ENCODE data around the gene RAPGEF6. TPM values are rescaled to one million over a fixed set of nuclear protein-coding genes. Genes with fewer than 3 reads are reported as not detected.

Gene RAPGEF6
- total and polyA plus RNA-seq, 2 of the 4 experiments (the other 2 are of a cell fraction): 5.8 to 18.8 TPM

GRCh38 chr5:131406076-131406475 is 229.0 kb downstream of the RAPGEF6 start:
- CTCF ChIA-PET: no interaction called here
- no CpG with 5 or more reads among the region's 2 CpGs for WGBS, 2 experiments (ENCODE audit: extremely low coverage in 2 of 2, insufficient read length in 1 of 2)
- in situ Hi-C loops (cut with MboI; ENCODE audit: low sequenced_read_pairs): loop anchor here (25.0 kb wide), 3 partner anchors 519 to 1494 kb away; partner anchors contain the start of gene CHSY3

More at GRCh38 chr5:131406076-131406475, 229.0 kb downstream of the RAPGEF6 start:
- Histone ChIP-seq H3K18ac (ENCODE audit: low read depth, low read length) (no peak overlapping the region), H4K91ac (ENCODE audit: insufficient read depth, low read depth, low read length) (no peak overlapping the region), H2AK9ac (replicated peaks; ENCODE audit: low read depth, low read length, poor library complexity) (no peak overlapping the region), H3K4ac (ENCODE audit: low read depth, low read length) (no peak overlapping the region), H2AK5ac (ENCODE audit: low read depth, low read length) (no peak overlapping the region), H3K4me1 (ENCODE audit: control insufficient read depth, insufficient read depth, low read length) (peaks cover 2% of the 10 kb centered on the region; the same call in 1 of the 2 replicates), H4K20me1 (ENCODE audit: insufficient read depth, low read length) (no peaks in the 10 kb centered on the region), H3K27ac (ENCODE audit: insufficient read depth, low read length) (no peak overlapping the region), H3K56ac (ENCODE audit: extremely low read depth, insufficient read depth, low read length) (no peak overlapping the region), H3K14ac (replicated peaks; ENCODE audit: low read depth, low read length) (no peak overlapping the region), H3K4me2 (ENCODE audit: low read depth, low read length) (no peak overlapping the region), H2BK15ac (ENCODE audit: low read depth, low read length) (no peak overlapping the region), H3K9me1 (ENCODE audit: insufficient read depth, low read length) (no peaks in the 10 kb centered on the region), H3K4me3 (ENCODE audit: insufficient read depth, low read depth, low read length) (no peak overlapping the region), H3K79me1 (ENCODE audit: low read depth in 1 of 2, low read length in 2 of 2) (no peaks in the 10 kb centered on the region), H3K23ac (ENCODE audit: low read depth, low read length) (no peak overlapping the region), H2BK5ac (ENCODE audit: low read depth, low read length, poor library complexity, severe bottlenecking) (no peak overlapping the region), H2BK20ac (ENCODE audit: low read depth, low read length) (no peak overlapping the region), H2BK120ac (ENCODE audit: low read depth, low read length) (no peak overlapping the region), H3K9me3 (ENCODE audit: control insufficient read depth, insufficient read depth, low read length) (peaks cover 3% of the 10 kb centered on the region; the same call in 1 of the 2 replicates), H3K36me3 (ENCODE audit: control insufficient read depth, insufficient read depth, low read length) (peaks cover 5% of the 10 kb centered on the region), H4K5ac (ENCODE audit: low read depth, low read length) (no peak overlapping the region), H2AFZ (replicated peaks; ENCODE audit: low read length, poor library complexity) (no peak overlapping the region), H3K9ac (ENCODE audit: low read depth, low read length) (no peak overlapping the region), H3K27me3 (ENCODE audit: control insufficient read depth, insufficient read depth, low read length) (no peaks in the 10 kb centered on the region), H4K8ac (ENCODE audit: low read depth in 2 of 2, low read length in 2 of 2) (no peak overlapping the region)
- BruUV-seq (replicated peaks): no TSS peak
- no peak for DNase-seq
- TF ChIP-seq NFE2L2 (IDR thresholded peaks at IDR 0.05; ENCODE audit: low read depth, low read length) (no peak), POLR2A (IDR thresholded peaks at IDR 0.05; ENCODE audit: low read depth, low read length) (no peak), MAZ (IDR thresholded peaks at IDR 0.05; ENCODE audit: borderline replicate concordance, low read depth, low read length) (no peak), MXI1 (IDR thresholded peaks at IDR 0.05; ENCODE audit: borderline replicate concordance, low read depth, low read length) (no peak), RFX5 (IDR thresholded peaks at IDR 0.05; ENCODE audit: low read depth, low read length) (no peak), RCOR1 (IDR thresholded peaks at IDR 0.05; ENCODE audit: insufficient replicate concordance, low read length) (no peak), CEBPB (IDR thresholded peaks at IDR 0.05; ENCODE audit: low read depth, low read length) (no peak), CHD1 (IDR thresholded peaks at IDR 0.05; ENCODE audit: low read depth, low read length) (no peak)
- no peak for ATAC-seq (ENCODE audit: low read depth)
- POLR2A ChIA-PET (ENCODE audit: unreplicated experiment): no interaction called here
- intact Hi-C loops (cut with micrococcal nuclease): no loop called here
- dilution Hi-C loops (cut with HindIII; ENCODE audit: low sequenced_read_pairs, unreplicated experiment): no loop called here

All from IMR-90 (cell line).